Measurements from ENCODE around the gene INTS3.

Gene INTS3

GRCh38 chr1:153727463-153728304 is at the start of gene INTS3:
TSS of gene INTS3 (plus strand) at chr1:153728050. CDS start at chr1:153728635, 585 bp downstream.
- DNase-seq: peak; percentile 100

- peak; percentile 70 for DNase-seq
Observed at GRCh38 chr1:153678519-153679336, 49.1 kb upstream of the INTS3 start, which contains the start of gene NPR1. TSS of gene NPR1 (plus strand) at chr1:153678688. CDS start at chr1:153679109, 421 bp downstream.

- peak; percentile 59 for DNase-seq
Observed at GRCh38 chr1:153679337-153680119, 48.3 kb upstream of the INTS3 start.

- DNase-seq: peak; percentile 48
Observed at GRCh38 chr1:153680120-153680403, 47.8 kb upstream of the INTS3 start.

GRCh38 chr1:153682730-153683129 is 45.1 kb upstream of the INTS3 start:
- no peak for DNase-seq

GRCh38 chr1:153683854-153684253 is 44.0 kb upstream of the INTS3 start:
- no peak for DNase-seq

- no peak for DNase-seq
Observed at GRCh38 chr1:153684892-153685291, 43.0 kb upstream of the INTS3 start.

GRCh38 chr1:153685544-153686340 is 42.1 kb upstream of the INTS3 start:
- no peak for DNase-seq

GRCh38 chr1:153687346-153688125 is 40.3 kb upstream of the INTS3 start:
- DNase-seq: no peak

- DNase-seq: no peak
Observed at GRCh38 chr1:153688276-153688675, 39.6 kb upstream of the INTS3 start.

GRCh38 chr1:153688736-153689328 is 39.0 kb upstream of the INTS3 start:
- no peak for DNase-seq

- DNase-seq: no peak
Observed at GRCh38 chr1:153693466-153693865, 34.4 kb upstream of the INTS3 start.

- DNase-seq: no peak
Observed at GRCh38 chr1:153696741-153697140, 31.1 kb upstream of the INTS3 start.

GRCh38 chr1:153697191-153698019 is 30.4 kb upstream of the INTS3 start:
- no peak for DNase-seq

- peak; percentile 67 for DNase-seq
Observed at GRCh38 chr1:153698020-153698922, 29.6 kb upstream of the INTS3 start.

- DNase-seq: no peak
Observed at GRCh38 chr1:153698923-153699714, 28.7 kb upstream of the INTS3 start.

GRCh38 chr1:153699768-153700167 is 28.1 kb upstream of the INTS3 start:
- no peak for DNase-seq

- peak; percentile 20 for DNase-seq
Observed at GRCh38 chr1:153705484-153705883, 22.4 kb upstream of the INTS3 start.
